Lower leg skin (tissue), 4 donors: Measurements from ENCODE around the gene MYD88. TPM values are rescaled to one million over a fixed set of nuclear protein-coding genes. Genes with fewer than 3 reads are reported as not detected.
"Not testable (repeated sequence)": the region's sequence is repeated elsewhere in the genome, so short reads cannot be mapped to it uniquely, and the experiment has no call there.

Experiments
- DNase-seq, 2 donors: peaks; one replicate each; pipeline ENCODE4 v3.0.0-alpha.2; 2019; ENCODE audit warnings: low spot score in 2 of 2
- H3K4me3 ChIP-seq: fragments of 200-600 bp; sonication (generic); 2 replicates; pipeline ENCODE4 v1.5.1; 2017; ENCODE audit warnings: mild to moderate bottlenecking, low read depth; ENCODE audit not compliant: poor library complexity, severe bottlenecking
- POLR2A ChIP-seq, 2 donors: fragments of 450-650 bp; IDR thresholded peaks; one replicate each; pipeline ENCODE4 v1.6.1; 2016 to 2017; ENCODE audit warnings: antibody characterized with exemption in 2 of 2, mild to moderate bottlenecking in 1 of 2, moderate library complexity in 1 of 2
- WGBS, 2 donors: methylation state at CpG; one replicate each; pipeline ENCODE4 v1.1.5; 2018; 5-methylcytosine and 5-hydroxymethylcytosine counted together
- intact Hi-C: fragments of 100-400 bp; cut with DNase I; formaldehyde crosslinking; loops from one replicate; pipeline ENCODE4 v1.15.0; 2023; ENCODE audit warnings: low total_unique reads
- total RNA-seq, 4 donors: library from RNA; depleted of rRNA; stranded (reverse); fragments of >200 nt; gene quantifications; one replicate each; pipeline ENCODE4 v1.1.0, GENCODE V29; 2016
- TF ChIP-seq, protein P1 (sequence below), 3 donors: fragments of 450-650 bp; IDR thresholded peaks; one replicate each; pipeline ENCODE4 v1.5.1; 2016; ENCODE audit warnings: antibody characterized with exemption in 3 of 3, mild to moderate bottlenecking in 3 of 3, moderate library complexity in 2 of 3

Gene MYD88
- total RNA-seq, 4 donors from 2014 or later: 22.9 to 32.2 (median 23.6) TPM

DNA sequence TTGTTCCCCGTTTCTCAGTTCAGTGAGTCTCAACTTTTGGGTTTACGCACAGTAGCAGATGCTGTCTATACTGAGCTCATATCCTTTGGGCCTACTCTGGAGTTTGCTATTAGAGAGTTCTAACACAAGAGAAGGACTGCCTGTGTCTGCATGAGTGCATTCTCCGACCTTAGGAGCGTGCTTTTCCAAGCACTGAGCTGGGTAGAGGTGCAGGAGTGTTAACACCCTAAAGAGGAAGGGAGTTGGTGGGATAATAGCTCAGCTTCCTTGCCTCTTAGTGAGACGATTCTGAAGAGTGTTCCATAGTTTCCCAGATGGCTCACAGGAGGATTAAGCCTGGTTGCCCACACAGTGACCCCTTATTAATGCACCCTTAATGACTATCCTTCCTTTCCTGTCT is 20.0 kb downstream of the MYD88 start:
- WGBS, 2 donors: 75 to 77% methylated on average over 5 of the region's 5 CpGs
- intact Hi-C loops: no loop called here
- no peak for DNase-seq
- H3K4me3 ChIP-seq: no peak overlapping the region
- TF ChIP-seq POLR2A (IDR thresholded peaks at IDR 0.05): no peak
- TF ChIP-seq, protein P1, sequence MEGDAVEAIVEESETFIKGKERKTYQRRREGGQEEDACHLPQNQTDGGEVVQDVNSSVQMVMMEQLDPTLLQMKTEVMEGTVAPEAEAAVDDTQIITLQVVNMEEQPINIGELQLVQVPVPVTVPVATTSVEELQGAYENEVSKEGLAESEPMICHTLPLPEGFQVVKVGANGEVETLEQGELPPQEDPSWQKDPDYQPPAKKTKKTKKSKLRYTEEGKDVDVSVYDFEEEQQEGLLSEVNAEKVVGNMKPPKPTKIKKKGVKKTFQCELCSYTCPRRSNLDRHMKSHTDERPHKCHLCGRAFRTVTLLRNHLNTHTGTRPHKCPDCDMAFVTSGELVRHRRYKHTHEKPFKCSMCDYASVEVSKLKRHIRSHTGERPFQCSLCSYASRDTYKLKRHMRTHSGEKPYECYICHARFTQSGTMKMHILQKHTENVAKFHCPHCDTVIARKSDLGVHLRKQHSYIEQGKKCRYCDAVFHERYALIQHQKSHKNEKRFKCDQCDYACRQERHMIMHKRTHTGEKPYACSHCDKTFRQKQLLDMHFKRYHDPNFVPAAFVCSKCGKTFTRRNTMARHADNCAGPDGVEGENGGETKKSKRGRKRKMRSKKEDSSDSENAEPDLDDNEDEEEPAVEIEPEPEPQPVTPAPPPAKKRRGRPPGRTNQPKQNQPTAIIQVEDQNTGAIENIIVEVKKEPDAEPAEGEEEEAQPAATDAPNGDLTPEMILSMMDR (IDR thresholded peaks at IDR 0.05): no peak

DNA sequence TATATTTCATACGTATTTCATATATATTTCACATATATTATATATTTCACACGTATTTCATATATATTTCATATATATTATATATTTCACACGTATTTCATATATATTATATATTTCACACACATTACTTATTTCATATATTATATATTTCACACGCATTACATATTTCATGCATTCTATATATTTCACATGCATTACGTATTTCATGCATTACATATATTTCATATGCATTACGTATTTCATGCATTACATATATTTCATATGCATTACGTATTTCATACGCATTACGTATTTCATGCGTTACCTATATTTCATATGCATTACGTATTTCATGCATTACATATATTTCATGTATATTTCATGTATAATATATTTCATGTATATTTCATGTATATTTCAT is 22.2 kb downstream of the MYD88 start:
- intact Hi-C loops: loop anchor here (5.0 kb wide), 1 partner anchor 553 kb away; no protein-coding TSS in a partner anchor
- DNase-seq, H3K4me3 ChIP-seq: not testable (repeated sequence)
- 93 to 95% methylated on average over 11 of the region's 11 CpGs for WGBS, 2 donors

DNA sequence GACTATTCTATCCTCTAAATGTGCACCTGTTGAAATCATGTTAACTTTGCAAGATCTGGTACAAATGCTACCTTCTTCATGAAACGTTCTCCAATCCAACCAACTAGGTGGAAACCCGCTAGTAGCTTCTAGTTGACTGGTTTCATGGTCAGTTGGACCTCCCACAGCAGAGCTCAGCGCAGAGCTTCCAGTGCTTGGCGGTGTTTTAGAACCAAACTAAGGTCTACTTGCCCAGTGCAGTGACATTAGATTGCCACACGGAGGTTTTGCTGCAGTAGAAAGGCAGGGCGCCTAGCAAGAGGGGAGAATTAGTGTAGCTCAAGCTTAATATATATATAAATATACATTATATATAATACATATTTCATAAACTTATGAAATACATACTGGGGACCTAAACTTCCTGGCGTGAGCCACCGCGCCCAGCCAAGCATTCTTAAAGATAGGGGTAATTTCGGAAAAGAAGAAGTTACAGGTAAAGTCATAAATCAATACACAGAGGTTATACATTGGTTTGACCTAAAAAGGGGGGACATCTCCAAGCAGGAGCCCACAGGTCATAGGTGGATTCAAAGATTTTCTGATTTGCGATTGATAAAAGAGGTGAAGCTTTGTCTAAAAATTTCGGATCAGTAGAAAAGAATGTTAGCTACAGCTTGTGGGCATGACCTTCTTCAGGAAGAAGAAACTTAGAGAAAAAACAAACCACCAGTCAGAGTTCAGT is 24.8 kb downstream of the MYD88 start:
- TF ChIP-seq POLR2A (IDR thresholded peaks at IDR 0.05): no peak
- TF ChIP-seq, protein P1 (IDR thresholded peaks at IDR 0.05): no peak
- intact Hi-C loops: loop anchor here (5.0 kb wide), 1 partner anchor 556 kb away; no protein-coding TSS in a partner anchor
- WGBS, 2 donors: 92 to 94% methylated on average over 12 of the region's 12 CpGs
- DNase-seq: peak in 1 of 2 donors; percentile 50
- no peak overlapping the region for H3K4me3 ChIP-seq

DNA sequence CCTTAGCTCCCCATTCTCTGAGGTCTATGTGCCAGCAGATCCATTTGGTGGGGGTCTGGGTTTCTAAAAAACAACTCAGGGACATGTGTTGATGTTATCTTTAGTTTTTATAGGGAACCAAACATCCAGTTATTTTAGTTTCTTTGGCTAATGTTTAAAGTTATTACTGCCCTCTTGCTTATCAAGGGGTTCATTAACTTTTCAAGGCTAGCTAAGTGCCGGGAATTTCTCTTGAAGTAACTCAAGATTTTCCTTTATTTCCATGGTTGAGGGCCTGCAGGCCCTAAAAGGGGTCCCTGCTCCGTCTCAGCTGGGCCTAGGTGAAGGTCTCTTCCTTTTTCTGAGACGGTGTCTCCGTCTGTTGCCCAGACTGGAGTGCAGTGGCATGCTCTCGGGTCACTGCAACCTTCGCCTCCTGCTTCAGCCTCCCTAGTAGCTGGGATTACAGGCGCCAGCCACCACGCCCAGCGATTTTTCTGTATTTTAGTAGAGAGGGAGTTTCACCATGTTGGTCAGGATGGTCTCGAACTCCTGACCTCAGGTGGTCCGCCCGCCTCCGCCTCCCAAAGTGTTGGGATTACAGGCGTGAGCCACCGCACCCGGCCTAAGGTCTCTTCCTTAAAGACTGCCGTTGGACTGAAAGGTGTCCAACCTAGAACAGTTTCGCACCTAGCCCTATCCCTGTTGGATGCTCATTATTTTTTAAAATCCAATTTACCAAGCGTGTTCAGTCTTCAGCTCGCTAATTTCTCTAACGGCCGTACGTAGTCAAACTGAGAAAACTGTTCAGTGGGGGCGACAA is 25.6 kb downstream of the MYD88 start:
- intact Hi-C loops: loop anchor here (5.0 kb wide), 1 partner anchor 557 kb away; no protein-coding TSS in a partner anchor
- H3K4me3 ChIP-seq: peak overlapping the region; percentile 22
- WGBS, 2 donors: 71 to 72% methylated on average over 24 of the region's 24 CpGs
- DNase-seq: peak in 1 of 2 donors; percentile 82
- no peak for TF ChIP-seq POLR2A (IDR thresholded peaks at IDR 0.05)
- TF ChIP-seq, protein P1 (IDR thresholded peaks at IDR 0.05): no peak

DNA sequence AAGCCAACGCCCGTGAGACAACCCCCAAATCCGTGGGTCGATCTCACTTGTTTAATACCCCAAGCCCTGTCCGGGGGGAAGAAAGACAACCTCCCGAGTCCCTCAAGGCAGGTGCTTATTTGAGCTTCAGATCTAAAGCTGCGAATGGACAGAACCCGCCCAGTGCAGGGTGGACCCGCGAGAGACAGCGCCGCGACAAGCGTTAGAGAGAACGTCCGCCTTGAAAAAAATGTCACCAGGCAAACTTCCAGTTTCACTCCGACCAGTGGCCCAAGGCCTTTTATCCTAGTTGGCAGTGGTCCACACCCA is 26.1 kb downstream of the MYD88 start:
- no peak for DNase-seq
- 0 to 1% methylated on average over 16 to 17 of the region's 17 CpGs for WGBS, 2 donors
- intact Hi-C loops: loop anchor here (5.0 kb wide), 1 partner anchor 557 kb away; no protein-coding TSS in a partner anchor
- TF ChIP-seq, protein P1 (IDR thresholded peaks at IDR 0.05): no peak
- no peak for TF ChIP-seq POLR2A (IDR thresholded peaks at IDR 0.05)
- peak overlapping the region; percentile 22 for H3K4me3 ChIP-seq
